OCI-LY3 (cell line): ENCODE data around the gene CDKN2C.

ENCODE experiments used
- CTCF ChIP-seq: fragments of 200-600, 300-600 bp; sonication (generic); IDR thresholded peaks from 2 replicates; pipeline ENCODE4 v1.5.1; 2014; ENCODE audit warnings: antibody characterized with exemption, low read length, low read depth
- EZH2phosphoT487 ChIP-seq: fragments of 200-600 bp; shearing (Covaris generic); IDR thresholded peaks from 2 replicates; pipeline ENCODE4 v1.6.1; 2018; ENCODE audit warnings: antibody characterized with exemption, mixed run types, low read depth

- TF ChIP-seq CTCF (no peak), EZH2phosphoT487 (no peak)
These were observed 2.5 kb upstream of the CDKN2C start for GRCh38 chr1:50967416-50968157.
